Measurements from ENCODE around the gene CPSF7. TPM values are rescaled to one million over a fixed set of nuclear protein-coding genes. Genes with fewer than 3 reads are reported as not detected.

The CPSF7 gene
- total RNA-seq = 8.1 and 10.3 TPM in 2 replicates

GRCh38 chr11:61429691-61430582, at the start of gene CPSF7, which contains the start of gene SDHAF2:
CPSF7 (minus strand) TSS chr11:61429975; CDS start chr11:61429235, 740 bp downstream.
SDHAF2 (plus strand) TSS chr11:61430124; CDS start chr11:61430147, 23 bp downstream.

GRCh38 chr11:61361741-61362541, 67.8 kb downstream of the CPSF7 start, which contains the start of the genes CYB561A3 and TMEM138:
CYB561A3 (minus strand) TSS chr11:61361882; CDS start chr11:61356713, 5,169 bp downstream.
TMEM138 (plus strand) TSS chr11:61362374; CDS start chr11:61364391, 2,017 bp downstream.

Other genes with a start within 250 kb of the CPSF7 start
- gene PGA3, start 226.5 kb downstream of the CPSF7 start, total RNA-seq = 0.57 TPM in 1 of 2 replicates, not detected in the other
- not detected in 2 replicates for gene PGA4, start 207.6 kb downstream of the CPSF7 start, total RNA-seq
- not detected in 2 replicates for gene PGA5, start 188.8 kb downstream of the CPSF7 start, total RNA-seq
- 0.85 and 1.7 TPM in 2 replicates for gene VWCE, start 134.7 kb downstream of the CPSF7 start, total RNA-seq
- gene DDB1, start 96.9 kb downstream of the CPSF7 start, total RNA-seq = 374 and 408 TPM in 2 replicates
- 16.0 and 20.1 TPM in 2 replicates for gene TKFC, start 96.7 kb downstream of the CPSF7 start, total RNA-seq
- 89.6 and 101 TPM in 2 replicates for gene CYB561A3, start 68.1 kb downstream of the CPSF7 start, total RNA-seq
- gene TMEM138, start 67.6 kb downstream of the CPSF7 start, total RNA-seq = 14.8 and 19.7 TPM in 2 replicates
- 8.8 and 9.9 TPM in 2 replicates for gene TMEM216, start 37.4 kb downstream of the CPSF7 start, total RNA-seq
- 41.0 and 47.0 TPM in 2 replicates for gene SDHAF2, start 149 bp upstream of the CPSF7 start, total RNA-seq
- gene LRRC10B, start 78.8 kb upstream of the CPSF7 start, total RNA-seq = not detected in 2 replicates
- gene SYT7, start 151.1 kb upstream of the CPSF7 start, total RNA-seq = 0.74 and 1.4 TPM in 2 replicates

Measured in smooth muscle cell of bladder (primary cell).